Breast epithelium (tissue), 4 donors: ENCODE data around the gene SCARF1. TPM values are rescaled to one million over a fixed set of nuclear protein-coding genes. Genes with fewer than 3 reads are reported as not detected.
A peak's percentile ranks its signal among the peaks of the same experiment; 100 is the strongest.

Experiments
- DNase-seq, 2 donors: peaks; one replicate each; pipeline ENCODE4 v3.0.0-alpha.2; 2019; ENCODE audit warnings: low spot score in 2 of 2
- H3K27ac ChIP-seq, 2 donors: fragments of 200-600 bp; sonication (generic) in 1 of 2; one replicate each; pipeline ENCODE4 v1.5.1; 2016 to 2019; ENCODE audit warnings: mild to moderate bottlenecking in 1 of 2
- H3K27me3 ChIP-seq, 2 donors: fragments of 200-600 bp; sonication (generic) in 1 of 2; one replicate each; pipeline versions ENCODE4 v1.5.1 to v1.6.0; 2017 to 2019; ENCODE audit warnings: control low read depth in 1 of 2, mild to moderate bottlenecking in 1 of 2
- H3K36me3 ChIP-seq: fragments of 200-600 bp; one replicate; pipeline ENCODE4 v1.5.1; 2019
- H3K4me1 ChIP-seq, 2 donors: fragments of 200-600 bp; sonication (generic); one replicate each; pipeline ENCODE4 v1.5.1; 2016 to 2019; ENCODE audit warnings: control low read depth in 1 of 2
- H3K4me3 ChIP-seq, 3 donors: fragments of 200-600 bp; sonication (generic); 1 replicate in 2 of 3; 2 replicates in 1 of 3; pipeline ENCODE4 v1.5.1; 2016 to 2019; ENCODE audit warnings: mild to moderate bottlenecking in 3 of 3, moderate library complexity in 2 of 3
- H3K9me3 ChIP-seq, 2 donors: fragments of 200-600 bp; sonication (generic) in 1 of 2; one replicate each; pipeline ENCODE4 v1.5.1; 2016 to 2019; ENCODE audit warnings: control low read depth in 1 of 2
- POLR2A ChIP-seq: fragments of 450-650 bp; IDR thresholded peaks from one replicate; pipeline ENCODE4 v1.6.1; 2016; ENCODE audit warnings: antibody characterized with exemption, mild to moderate bottlenecking, moderate library complexity
- POLR2AphosphoS5 ChIP-seq, 3 donors: sonication (generic); formaldehyde crosslinking; IDR thresholded peaks; one replicate each; pipeline ENCODE4 v1.6.1; 2017; ENCODE audit warnings: antibody characterized with exemption in 3 of 3
- intact Hi-C: fragments of 100-400 bp; cut with DNase I; formaldehyde crosslinking; loops from one replicate; pipeline ENCODE4 v1.15.1; 2023; ENCODE audit warnings: low total_unique reads
- total RNA-seq, 3 donors: library from RNA; depleted of rRNA; stranded (reverse); fragments of >200 nt; gene quantifications; one replicate each; pipeline ENCODE4 v1.1.0, GENCODE V29; 2016
- TF ChIP-seq, protein P1 (sequence below), 3 donors: fragments of 450-650 bp; IDR thresholded peaks; one replicate each; pipeline ENCODE4 v1.5.1; 2016 to 2017; ENCODE audit warnings: antibody characterized with exemption in 3 of 3, mild to moderate bottlenecking in 3 of 3, moderate library complexity in 3 of 3

The SCARF1 gene
- total RNA-seq, 3 donors from 2014 or later, result 4.2 to 11.5 (median 6.6) TPM

DNA sequence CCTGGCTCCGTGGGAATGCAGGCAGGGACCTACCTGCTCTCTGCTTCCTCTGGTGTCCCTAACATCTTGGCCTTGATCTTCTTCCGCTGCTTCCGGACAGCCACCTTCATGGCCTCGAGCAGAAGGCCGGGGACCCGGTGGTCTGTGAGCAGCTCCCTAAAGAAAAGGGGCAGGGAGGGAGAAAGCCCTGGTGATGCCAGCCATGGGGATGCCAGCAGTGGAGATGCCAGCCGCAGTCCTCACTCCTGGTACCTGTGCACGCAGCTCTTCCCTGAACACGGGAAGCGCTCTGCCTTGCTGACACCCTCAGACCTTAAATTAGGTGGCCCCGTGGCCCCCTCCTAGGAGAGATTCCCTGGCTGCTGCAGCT is 2.3 kb upstream of the SCARF1 start:
- no peaks in the 10 kb centered on the region for H3K36me3 ChIP-seq
- intact Hi-C loops, result loop anchor here (10.0 kb wide), 1 partner anchor 383 kb away; no protein-coding TSS in a partner anchor
- H3K9me3 ChIP-seq, result no peaks in the 10 kb centered on the region
- no peaks in the 10 kb centered on the region for H3K27me3 ChIP-seq
- H3K4me3 ChIP-seq, result peak overlapping the region in 2 of 3 donors; percentile 73 to 75
- TF ChIP-seq, protein P1, sequence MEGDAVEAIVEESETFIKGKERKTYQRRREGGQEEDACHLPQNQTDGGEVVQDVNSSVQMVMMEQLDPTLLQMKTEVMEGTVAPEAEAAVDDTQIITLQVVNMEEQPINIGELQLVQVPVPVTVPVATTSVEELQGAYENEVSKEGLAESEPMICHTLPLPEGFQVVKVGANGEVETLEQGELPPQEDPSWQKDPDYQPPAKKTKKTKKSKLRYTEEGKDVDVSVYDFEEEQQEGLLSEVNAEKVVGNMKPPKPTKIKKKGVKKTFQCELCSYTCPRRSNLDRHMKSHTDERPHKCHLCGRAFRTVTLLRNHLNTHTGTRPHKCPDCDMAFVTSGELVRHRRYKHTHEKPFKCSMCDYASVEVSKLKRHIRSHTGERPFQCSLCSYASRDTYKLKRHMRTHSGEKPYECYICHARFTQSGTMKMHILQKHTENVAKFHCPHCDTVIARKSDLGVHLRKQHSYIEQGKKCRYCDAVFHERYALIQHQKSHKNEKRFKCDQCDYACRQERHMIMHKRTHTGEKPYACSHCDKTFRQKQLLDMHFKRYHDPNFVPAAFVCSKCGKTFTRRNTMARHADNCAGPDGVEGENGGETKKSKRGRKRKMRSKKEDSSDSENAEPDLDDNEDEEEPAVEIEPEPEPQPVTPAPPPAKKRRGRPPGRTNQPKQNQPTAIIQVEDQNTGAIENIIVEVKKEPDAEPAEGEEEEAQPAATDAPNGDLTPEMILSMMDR (IDR thresholded peaks at IDR 0.05), result no peak
- no peak for TF ChIP-seq POLR2AphosphoS5 (IDR thresholded peaks at IDR 0.05)
- TF ChIP-seq POLR2A, result no peak
- H3K4me1 ChIP-seq, result peaks cover 0 to 12% of the 10 kb centered on the region in 2 donors
- DNase-seq, result no peak
- peak overlapping the region in 1 of 2 donors; percentile 75 for H3K27ac ChIP-seq

DNA sequence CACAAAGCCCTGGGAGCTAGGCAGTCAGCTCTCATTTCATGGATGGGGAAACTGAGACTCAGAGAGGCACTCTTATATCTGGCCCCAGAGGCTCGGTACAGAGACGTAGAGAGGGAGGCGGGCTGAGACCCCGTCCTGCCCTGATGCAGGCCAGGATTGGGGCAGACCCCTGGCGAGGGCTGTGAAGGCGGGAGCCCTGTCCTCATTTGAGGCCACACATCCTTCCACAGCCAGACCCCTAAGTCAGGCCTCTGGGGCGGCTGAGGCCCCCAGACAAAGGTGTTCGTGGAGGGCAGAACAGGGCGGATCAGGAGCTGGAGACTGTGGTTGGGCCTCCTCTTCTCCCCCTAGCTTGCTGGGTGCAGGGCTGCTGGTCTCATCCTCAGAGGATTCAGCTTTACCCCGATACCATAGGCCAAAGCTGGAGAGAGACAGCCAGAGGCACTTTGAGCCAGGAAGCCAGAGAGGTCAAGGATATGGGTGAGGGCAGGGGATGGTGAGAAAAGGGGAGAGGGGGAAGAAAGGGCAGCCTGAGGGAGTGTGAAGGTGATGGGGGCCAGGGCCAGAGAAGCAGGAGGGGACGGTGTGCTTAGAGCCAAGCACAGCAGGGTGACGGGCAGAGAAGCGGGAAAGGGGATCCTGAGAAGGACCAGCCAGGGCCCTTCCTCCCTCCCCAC is 805 bp upstream of the SCARF1 start:
- Histone ChIP-seq H3K27ac (peak overlapping the region in 1 of 2 donors; percentile 43), H3K9me3 (no peaks in the 10 kb centered on the region), H3K36me3 (no peaks in the 10 kb centered on the region), H3K4me1 (peaks cover 0 to 12% of the 10 kb centered on the region in 2 donors), H3K27me3 (no peaks in the 10 kb centered on the region), H3K4me3 (no peak overlapping the region)
- intact Hi-C loops, result loop anchor here (10.0 kb wide), 1 partner anchor 382 kb away; no protein-coding TSS in a partner anchor
- DNase-seq, result no peak
- TF ChIP-seq POLR2AphosphoS5 (IDR thresholded peaks at IDR 0.05), result no peak
- TF ChIP-seq POLR2A, result no peak
- TF ChIP-seq, protein P1 (IDR thresholded peaks at IDR 0.05), result no peak

DNA sequence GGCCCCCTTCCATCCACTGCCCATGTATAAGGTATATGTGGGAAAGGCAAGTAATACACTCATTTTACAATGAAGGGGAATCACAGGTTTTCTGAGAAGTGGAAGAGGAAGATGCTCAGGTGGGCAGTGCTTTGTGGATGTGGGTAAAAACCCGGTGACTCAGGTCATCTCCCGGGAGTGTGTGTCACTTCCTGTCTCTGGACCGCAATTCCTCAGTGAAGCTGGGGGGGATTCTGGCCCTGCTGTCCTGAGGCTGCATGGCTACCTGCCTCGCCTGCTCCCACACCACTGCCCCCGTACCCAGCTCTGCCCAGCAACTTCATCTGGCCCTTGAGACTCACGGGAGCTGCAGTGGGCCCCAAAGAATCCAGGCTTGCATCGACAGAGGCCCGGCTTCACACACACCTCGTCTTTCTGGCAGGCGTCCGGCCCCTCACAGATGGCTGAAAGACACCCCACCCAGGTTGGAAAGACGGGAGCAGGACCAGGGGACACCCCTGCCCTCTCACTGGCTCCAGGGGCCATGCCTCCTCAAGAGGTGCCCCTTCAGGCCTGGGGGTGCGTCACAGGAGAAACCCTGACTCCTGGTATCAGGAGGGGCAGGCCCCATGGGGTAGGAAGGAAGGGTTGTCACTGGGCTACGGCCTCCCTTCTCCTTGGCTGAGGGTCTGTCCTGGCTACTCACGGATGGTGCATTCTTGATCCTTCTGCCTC is 882 bp downstream of the SCARF1 start:
- no peaks in the 10 kb centered on the region for H3K27me3 ChIP-seq
- H3K36me3 ChIP-seq, result no peaks in the 10 kb centered on the region
- intact Hi-C loops, result loop anchor here (10.0 kb wide), 1 partner anchor 380 kb away; no protein-coding TSS in a partner anchor
- H3K4me1 ChIP-seq, result peaks cover 0 to 6% of the 10 kb centered on the region in 2 donors
- no peaks in the 10 kb centered on the region for H3K9me3 ChIP-seq
- no peak for DNase-seq
- peak overlapping the region in 1 of 2 donors; percentile 67 for H3K27ac ChIP-seq
- H3K4me3 ChIP-seq, result peak overlapping the region; percentile 34 to 73 (median 59)
- TF ChIP-seq POLR2AphosphoS5 (IDR thresholded peaks at IDR 0.05), result no peak
- TF ChIP-seq, protein P1 (IDR thresholded peaks at IDR 0.05), result no peak
- TF ChIP-seq POLR2A, result no peak

DNA sequence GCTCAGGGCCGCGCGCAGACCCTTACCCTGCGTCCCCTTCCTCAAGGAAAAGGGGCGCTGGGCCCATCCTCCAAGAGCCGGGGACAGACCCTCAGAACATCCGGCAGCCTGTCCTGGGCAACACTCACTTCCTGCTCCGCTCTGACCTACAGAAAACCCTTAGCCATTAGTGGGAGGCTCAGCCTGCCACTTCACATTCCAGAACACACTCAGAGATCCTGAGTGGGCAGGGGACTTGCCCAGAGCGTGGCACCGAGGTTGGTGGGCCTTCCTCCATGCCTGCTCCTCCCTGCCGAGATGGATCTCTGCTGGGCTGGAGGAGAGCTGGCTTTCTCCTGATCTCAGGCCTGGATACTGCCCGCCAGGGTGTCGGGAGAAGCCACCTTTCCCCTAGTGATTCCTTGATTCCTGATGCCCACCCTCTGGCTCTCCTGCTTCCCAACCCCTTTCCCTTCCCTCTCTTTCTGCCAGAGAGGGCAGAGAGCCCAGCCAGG is 1.5 kb downstream of the SCARF1 start:
- Histone ChIP-seq H3K36me3 (no peaks in the 10 kb centered on the region), H3K4me1 (peaks cover 0 to 6% of the 10 kb centered on the region in 2 donors), H3K27ac (peak overlapping the region in 1 of 2 donors; percentile 62), H3K9me3 (no peaks in the 10 kb centered on the region), H3K27me3 (no peaks in the 10 kb centered on the region), H3K4me3 (peak overlapping the region; percentile 28 to 73 (median 59))
- intact Hi-C loops, result loop anchor here (10.0 kb wide), 1 partner anchor 379 kb away; no protein-coding TSS in a partner anchor
- no peak for TF ChIP-seq POLR2A
- TF ChIP-seq, protein P1 (IDR thresholded peaks at IDR 0.05), result no peak
- DNase-seq, result no peak
